AG04449 (cell line): Measurements from ENCODE around the gene COL6A5.

Experiments
- CTCF ChIA-PET: fragments of 350-600 bp; formaldehyde crosslinking; extraction: SDS; loops from one replicate; lab custom pipeline; 2021; ENCODE audit warnings: antibody characterized with exemption; lab: Yijun Ruan, JAX
- POLR2A ChIA-PET: fragments of 400-600, 350-600 bp; formaldehyde crosslinking; extraction: SDS; loops from one replicate; lab custom pipeline; 2020; ENCODE audit warnings: antibody characterized with exemption, inconsistent platforms; lab: Yijun Ruan, JAX
- DNase-seq: peaks from one replicate; pipeline ENCODE4 v3.0.0-alpha.2; 2010; ENCODE audit warnings: low read depth, low spot score
- H3K4me3 ChIP-seq: 2 replicates; pipeline ENCODE4 v1.5.1; 2011; ENCODE audit warnings: low read depth, mild to moderate bottlenecking, control low read depth, low read length
- CTCF ChIP-seq: IDR thresholded peaks from one replicate; pipeline ENCODE4 v1.5.1; 2011; ENCODE audit warnings: mild to moderate bottlenecking, moderate library complexity, low read length, control low read depth, inconsistent platforms; ENCODE audit not compliant: insufficient read depth; ENCODE audit errors: missing control alignments

The COL6A5 gene

GRCh38 chr3:130490241-130490640 lies 144.8 kb downstream of the COL6A5 start:
- DNase-seq, result no peak
- CTCF ChIA-PET, result no interaction called here
- H3K4me3 ChIP-seq, result no peak overlapping the region
- TF ChIP-seq CTCF, result no peak
- POLR2A ChIA-PET, result no interaction called here

- no peak for DNase-seq
- H3K4me3 ChIP-seq, result no peak overlapping the region
- CTCF ChIA-PET, result no interaction called here
- no peak for TF ChIP-seq CTCF
- POLR2A ChIA-PET, result no interaction called here
Observed at GRCh38 chr3:130491431-130491830, 146.0 kb downstream of the COL6A5 start.

- H3K4me3 ChIP-seq, result no peak overlapping the region
- no peak for DNase-seq
- ChIA-PET CTCF (no interaction called here), POLR2A (no interaction called here)
- no peak for TF ChIP-seq CTCF
Observed at GRCh38 chr3:130504701-130505100, 159.2 kb downstream of the COL6A5 start.

GRCh38 chr3:130506031-130506430 lies 160.6 kb downstream of the COL6A5 start:
- no peak overlapping the region for H3K4me3 ChIP-seq
- ChIA-PET POLR2A (no interaction called here), CTCF (no interaction called here)
- DNase-seq, result no peak
- TF ChIP-seq CTCF, result no peak

GRCh38 chr3:130507746-130508145 lies 162.3 kb downstream of the COL6A5 start:
- no peak overlapping the region for H3K4me3 ChIP-seq
- no peak for DNase-seq
- no peak for TF ChIP-seq CTCF
- CTCF ChIA-PET, result no interaction called here
- POLR2A ChIA-PET, result no interaction called here

- DNase-seq, result no peak
- no peak overlapping the region for H3K4me3 ChIP-seq
- CTCF ChIA-PET, result no interaction called here
- no peak for TF ChIP-seq CTCF
- POLR2A ChIA-PET, result no interaction called here
Observed at GRCh38 chr3:130509008-130509407, 163.5 kb downstream of the COL6A5 start.

- no peak overlapping the region for H3K4me3 ChIP-seq
- no peak for DNase-seq
- CTCF ChIA-PET, result interaction anchor here (0.6 kb wide), 1 partner anchor 59 kb away, joined by 3 read pairs; no protein-coding TSS in a partner anchor
- POLR2A ChIA-PET, result no interaction called here
- TF ChIP-seq CTCF, result no peak
Observed at GRCh38 chr3:130514681-130515080, 169.2 kb downstream of the COL6A5 start.
